H9 (cell line): ENCODE measurements around the gene CT45A1. TPM values are rescaled to one million over a fixed set of nuclear protein-coding genes. Genes with fewer than 3 reads are reported as not detected.
"Not testable (repeated sequence)": the region's sequence is repeated elsewhere in the genome, so short reads cannot be mapped to it uniquely, and the experiment has no call there.

Experiments used
- DNase-seq: peaks from one replicate; pipeline ENCODE4 v3.0.0-alpha.2; 2017
- H2AFZ ChIP-seq: one replicate; pipeline ENCODE4 v1.6.1; 2013; ENCODE audit warnings: mild to moderate bottlenecking, low read length, control low read depth, moderate library complexity
- H2AK5ac ChIP-seq: 2 replicates; pipeline ENCODE4 v1.6.1; 2013; ENCODE audit warnings: low read length, control low read depth, mixed read lengths; ENCODE audit not compliant: insufficient read length
- H2BK120ac ChIP-seq: one replicate; pipeline ENCODE4 v1.6.1; 2013; ENCODE audit warnings: low read depth, mild to moderate bottlenecking, low read length, control low read depth, inconsistent platforms; ENCODE audit not compliant: poor library complexity, severe bottlenecking
- H2BK12ac ChIP-seq: 2 replicates; pipeline ENCODE4 v1.6.1; 2013; ENCODE audit warnings: low read length, control low read depth, mixed read lengths, low read depth; ENCODE audit not compliant: insufficient read length
- H2BK15ac ChIP-seq: 2 replicates; pipeline ENCODE4 v1.6.1; 2013; ENCODE audit warnings: low read depth, low read length, control low read depth
- H2BK20ac ChIP-seq: one replicate; pipeline ENCODE4 v1.6.1; 2013; ENCODE audit warnings: low read depth, mild to moderate bottlenecking, low read length, control low read depth, inconsistent platforms; ENCODE audit not compliant: poor library complexity, severe bottlenecking
- H2BK5ac ChIP-seq: 2 replicates; pipeline ENCODE4 v1.6.1; 2013; ENCODE audit warnings: low read length, control low read depth, mixed read lengths; ENCODE audit not compliant: insufficient read length
- H3K14ac ChIP-seq: 2 replicates; pipeline ENCODE4 v1.6.1; 2013; ENCODE audit warnings: low read length, control low read depth; ENCODE audit not compliant: insufficient read depth
- H3K18ac ChIP-seq: 2 replicates; pipeline ENCODE4 v1.6.1; 2013; ENCODE audit warnings: low read depth, mild to moderate bottlenecking, mixed read lengths, low read length, control low read depth; ENCODE audit not compliant: insufficient read length
- H3K23ac ChIP-seq: 2 replicates; pipeline ENCODE4 v1.6.1; 2013; ENCODE audit warnings: low read length, control low read depth, mixed read lengths, low read depth; ENCODE audit not compliant: insufficient read length
- H3K23me2 ChIP-seq: 2 replicates; pipeline ENCODE4 v1.6.1; 2013; ENCODE audit warnings: low read depth, mild to moderate bottlenecking, mixed read lengths, low read length, control low read depth; ENCODE audit not compliant: insufficient read length, poor library complexity, severe bottlenecking
- H3K27ac ChIP-seq: 2 replicates; pipeline ENCODE4 v1.5.1; 2013; ENCODE audit warnings: low read length, control low read depth, mixed read lengths, low read depth; ENCODE audit not compliant: insufficient read length
- H3K27me3 ChIP-seq: 2 replicates; pipeline ENCODE4 v1.6.1; 2013; ENCODE audit warnings: low read length, control low read depth, inconsistent platforms; ENCODE audit not compliant: insufficient read depth
- H3K4ac ChIP-seq: 2 replicates; pipeline ENCODE4 v1.6.1; 2013; ENCODE audit warnings: low read depth, mild to moderate bottlenecking, control low read depth, inconsistent platforms, low read length, moderate library complexity
- H3K4me1 ChIP-seq: 2 replicates; pipeline ENCODE4 v1.6.1; 2013; ENCODE audit warnings: low read length, control low read depth, inconsistent platforms; ENCODE audit not compliant: insufficient read depth
- H3K4me2 ChIP-seq: 2 replicates; pipeline ENCODE4 v1.6.1; 2013; ENCODE audit warnings: low read length, control low read depth, mixed read lengths; ENCODE audit not compliant: insufficient read length, insufficient read depth
- H3K56ac ChIP-seq: 2 replicates; pipeline ENCODE4 v1.6.1; 2013; ENCODE audit warnings: low read depth, mild to moderate bottlenecking, mixed read lengths, low read length, control low read depth; ENCODE audit not compliant: insufficient read length
- H3K79me1 ChIP-seq: 2 replicates; pipeline ENCODE4 v1.6.1; 2013; ENCODE audit warnings: low read depth, mild to moderate bottlenecking, moderate library complexity, low read length, control low read depth, inconsistent platforms; ENCODE audit not compliant: insufficient read depth, poor library complexity, severe bottlenecking
- H3K79me2 ChIP-seq: 2 replicates; pipeline ENCODE4 v1.6.1; 2013; ENCODE audit warnings: low read length, control low read depth, inconsistent platforms; ENCODE audit not compliant: insufficient read depth
- H3K9ac ChIP-seq: 2 replicates; pipeline ENCODE4 v1.6.1; 2013; ENCODE audit warnings: low read length, control low read depth, mixed read lengths; ENCODE audit not compliant: insufficient read length; ENCODE audit errors: extremely low read depth
- H3K9me3 ChIP-seq: one replicate; pipeline ENCODE4 v1.6.1; 2013; ENCODE audit warnings: low read depth, low read length, inconsistent platforms; ENCODE audit not compliant: control insufficient read depth
- H3T11ph ChIP-seq: one replicate; pipeline ENCODE4 v1.6.1; 2013; ENCODE audit warnings: mild to moderate bottlenecking, low read length, control low read depth, inconsistent platforms
- H4K20me1 ChIP-seq: one replicate; pipeline ENCODE4 v1.6.1; 2013; ENCODE audit not compliant: control insufficient read depth, insufficient read length, insufficient read depth
- H4K5ac ChIP-seq: 2 replicates; pipeline ENCODE4 v1.6.1; 2013; ENCODE audit warnings: low read depth, mild to moderate bottlenecking, mixed read lengths, low read length, control low read depth; ENCODE audit not compliant: insufficient read length
- H4K8ac ChIP-seq: replicated peaks from 2 replicates; pipeline ENCODE4 v1.6.1; 2013; ENCODE audit warnings: low read length, control low read depth, mixed read lengths, low read depth; ENCODE audit not compliant: insufficient read length
- H4K91ac ChIP-seq: 2 replicates; pipeline ENCODE4 v1.6.1; 2013; ENCODE audit warnings: low read depth, mild to moderate bottlenecking, moderate library complexity, mixed read lengths, low read length, control low read depth; ENCODE audit not compliant: insufficient read length
- H3K27ac Mint-ChIP-seq, 3 experiments: 2 replicates in 2 of 3; 3 replicates in 1 of 3; pipeline ENCODE4 v1.8.0; 2020 to 2021; ENCODE audit warnings: mixed read lengths in 3 of 3, mild to moderate bottlenecking in 1 of 3, moderate library complexity in 1 of 3
- H3K27me3 Mint-ChIP-seq: 2 replicates; pipeline ENCODE4 v1.8.0; 2021; ENCODE audit warnings: low read depth, mild to moderate bottlenecking, moderate library complexity, mixed read lengths
- H3K36me3 Mint-ChIP-seq, 3 experiments: 2 replicates in 2 of 3; 3 replicates in 1 of 3; pipeline ENCODE4 v1.8.0; 2020 to 2021; ENCODE audit warnings: low read depth in 3 of 3, mixed read lengths in 3 of 3; ENCODE audit not compliant: insufficient read depth in 1 of 3
- H3K4me1 Mint-ChIP-seq, 2 experiments: 2 replicates each; pipeline ENCODE4 v1.8.0; 2020; ENCODE audit warnings: mixed read lengths in 2 of 2
- H3K4me3 Mint-ChIP-seq, 2 experiments: 2 replicates in 1 of 2; 3 replicates in 1 of 2; pipeline ENCODE4 v1.8.0; 2020 to 2021; ENCODE audit warnings: mild to moderate bottlenecking in 2 of 2, mixed read lengths in 2 of 2, moderate library complexity in 1 of 2
- H3K9me3 Mint-ChIP-seq, 2 experiments: 2 replicates in 1 of 2; 3 replicates in 1 of 2; pipeline ENCODE4 v1.8.0; 2020; ENCODE audit warnings: mild to moderate bottlenecking in 2 of 2, mixed read lengths in 2 of 2, moderate library complexity in 1 of 2
- WGBS: extraction: QIAGEN DNeasy Blood & Tissue Kit; methylation state at CpG from one replicate; pipeline ENCODE4 v1.1.7; 2013; ENCODE audit warnings: missing lambda C conversion rate, low lambda C conversion rate, mixed read lengths; ENCODE audit not compliant: insufficient read length; ENCODE audit errors: extremely low coverage; 5-methylcytosine and 5-hydroxymethylcytosine counted together
- total RNA-seq: library from RNA; stranded (reverse); gene quantifications from 2 replicates; pipeline ENCODE4 v1.2.1, GENCODE V29; 2021

Gene CT45A1
- total RNA-seq, 1 experiment from 2014 or later, result not detected

- not testable (repeated sequence) for H3K79me1 ChIP-seq, H2BK12ac ChIP-seq, H2BK5ac ChIP-seq, H3K27me3 Mint-ChIP-seq, H3K36me3 Mint-ChIP-seq, H3K14ac ChIP-seq, H3K4me3 Mint-ChIP-seq, H3K27me3 ChIP-seq, DNase-seq, H4K91ac ChIP-seq, H3K23me2 ChIP-seq, H2BK20ac ChIP-seq, H3K9ac ChIP-seq, H3K79me2 ChIP-seq, H2BK120ac ChIP-seq, H3K4me2 ChIP-seq, H2BK15ac ChIP-seq, H3K18ac ChIP-seq, H3K4ac ChIP-seq, H3K4me1 Mint-ChIP-seq, H4K20me1 ChIP-seq, H3K9me3 ChIP-seq, H3K56ac ChIP-seq, H3K27ac ChIP-seq, H4K8ac ChIP-seq, H3K23ac ChIP-seq, H3K9me3 Mint-ChIP-seq, H4K5ac ChIP-seq, H3T11ph ChIP-seq, H2AK5ac ChIP-seq, H3K4me1 ChIP-seq, H3K27ac Mint-ChIP-seq, H2AFZ ChIP-seq
- no CpG with 5 or more reads among the region's 17 CpGs for WGBS
These were observed 54.7 kb downstream of the CT45A1 start, which contains the start of gene CT45A3 for GRCh38 chrX:135768091-135768490. Gene CT45A3, minus strand, starts transcription at chrX:135768191. Its CDS starts 3,747 bp downstream, at chrX:135764444.

Other genes with a start within 250 kb of the CT45A1 start
- gene INTS6L, start 193.0 kb upstream of the CT45A1 start, total RNA-seq, result 7.4 and 7.8 TPM in 2 replicates
- not detected in 2 replicates for gene CT45A3, start 54.6 kb downstream of the CT45A1 start, total RNA-seq
- gene CT45A5, start 71.9 kb downstream of the CT45A1 start, total RNA-seq, result not detected in 2 replicates
- not detected in 2 replicates for gene CT45A6, start 89.1 kb downstream of the CT45A1 start, total RNA-seq
- not detected in 2 replicates for gene CT45A2, start 106.4 kb downstream of the CT45A1 start, total RNA-seq
- not detected in 2 replicates for gene CT45A7, start 123.6 kb downstream of the CT45A1 start, total RNA-seq
- not detected in 2 replicates for gene CT45A8, start 140.9 kb downstream of the CT45A1 start, total RNA-seq
- not detected in 2 replicates for gene CT45A9, start 158.2 kb downstream of the CT45A1 start, total RNA-seq
- not detected in 2 replicates for gene CT45A10, start 179.8 kb downstream of the CT45A1 start, total RNA-seq
- gene SAGE1, start 180.1 kb downstream of the CT45A1 start, total RNA-seq, result not detected in 2 replicates